Heart left ventricle (tissue), 13 donors: ENCODE data around the gene VAV1.

ENCODE experiments used
- POLR2A ChIP-seq, 2 donors: fragments of 450-650 bp; IDR thresholded peaks; one replicate each; pipeline ENCODE4 v1.6.1; 2017; ENCODE audit warnings: antibody characterized with exemption in 2 of 2, mild to moderate bottlenecking in 2 of 2, moderate library complexity in 2 of 2
- TF ChIP-seq, protein P1 (sequence below), 12 donors: fragments of 200-600 bp; sonication (generic) in 4 of 12; IDR thresholded peaks; one replicate each; pipeline versions ENCODE4 v1.5.0 to v1.8.0; 2018 to 2022; ENCODE audit warnings: antibody characterized with exemption in 12 of 12, mild to moderate bottlenecking in 5 of 12
- donor health status: ischemic (EF 13 %, LVEDD 7.1; RV severe dilation, severe dysfunction).
- donor health status: DM: no; HTN: yes; CAD: no.
- donor health status: DM: no; HTN: no; CAD: no.
- donor health status: ischemic (EF 25% LVEDD 6.9; RV normal size, moderate dysfunction).
- donor health status: ischemic (EF 25% LVEDD 5.7; RV mildly dilated, moderate dysfunction).
- donor health status: ischemic (EF 35%, LVEDD 5.7; RV mildly dilated, moderate dysfunction).
- donor health status: nonischemic (EF 11% LVEDD 7.7; RV severe dilation, severe dysfunction).
- donor health status: DM: yes; HTN: yes; CAD: no.
- donor health status: PGD.
- donor health status: ischemic (EF 29% LVEDD 5.4; RV normal size, mild dysfunction).
- donor health status: nonischemic (EF 23%, LVEDD 6.1; RV moderate dilation, normal function).

DNA sequence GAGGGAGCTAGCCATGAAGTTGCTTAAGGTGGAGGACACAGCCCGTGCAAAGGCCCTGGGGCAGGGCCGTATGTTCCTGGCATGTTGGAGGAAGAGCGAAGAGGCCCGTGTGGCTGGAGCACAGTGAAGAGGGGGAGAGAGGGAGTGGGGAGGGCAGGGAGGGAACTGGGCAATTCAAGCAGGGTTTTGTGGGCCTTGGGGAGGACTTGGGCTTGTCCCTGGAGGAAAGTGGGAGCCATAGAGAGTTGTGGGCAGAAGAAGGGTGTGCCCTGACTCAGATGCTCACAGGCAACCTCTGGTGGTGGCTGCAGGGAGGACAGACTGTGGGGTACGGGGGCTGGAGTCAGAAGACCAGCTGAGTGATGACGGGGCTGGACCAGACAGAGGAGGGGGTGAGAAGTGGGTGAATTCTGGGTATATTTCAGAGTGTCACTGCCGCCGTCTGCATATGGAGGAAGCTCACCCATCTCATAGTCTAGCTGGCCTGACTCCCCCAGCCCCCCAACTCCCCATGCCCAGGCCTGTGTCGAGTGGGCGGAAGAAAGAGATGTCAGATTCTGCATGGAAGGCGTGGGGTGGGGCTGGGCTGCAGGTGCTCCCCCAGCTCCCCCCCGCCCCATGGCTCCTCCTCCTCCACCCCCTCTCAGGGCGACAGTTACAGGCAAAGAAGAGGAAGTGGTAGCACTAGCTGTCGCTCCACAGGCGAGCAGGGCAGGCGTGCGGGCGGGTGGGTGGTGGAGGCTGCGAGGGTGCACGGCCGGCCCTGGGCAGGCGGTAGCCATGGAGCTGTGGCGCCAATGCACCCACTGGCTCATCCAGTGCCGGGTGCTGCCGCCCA is at the start of gene VAV1:
- TF ChIP-seq, protein P1, sequence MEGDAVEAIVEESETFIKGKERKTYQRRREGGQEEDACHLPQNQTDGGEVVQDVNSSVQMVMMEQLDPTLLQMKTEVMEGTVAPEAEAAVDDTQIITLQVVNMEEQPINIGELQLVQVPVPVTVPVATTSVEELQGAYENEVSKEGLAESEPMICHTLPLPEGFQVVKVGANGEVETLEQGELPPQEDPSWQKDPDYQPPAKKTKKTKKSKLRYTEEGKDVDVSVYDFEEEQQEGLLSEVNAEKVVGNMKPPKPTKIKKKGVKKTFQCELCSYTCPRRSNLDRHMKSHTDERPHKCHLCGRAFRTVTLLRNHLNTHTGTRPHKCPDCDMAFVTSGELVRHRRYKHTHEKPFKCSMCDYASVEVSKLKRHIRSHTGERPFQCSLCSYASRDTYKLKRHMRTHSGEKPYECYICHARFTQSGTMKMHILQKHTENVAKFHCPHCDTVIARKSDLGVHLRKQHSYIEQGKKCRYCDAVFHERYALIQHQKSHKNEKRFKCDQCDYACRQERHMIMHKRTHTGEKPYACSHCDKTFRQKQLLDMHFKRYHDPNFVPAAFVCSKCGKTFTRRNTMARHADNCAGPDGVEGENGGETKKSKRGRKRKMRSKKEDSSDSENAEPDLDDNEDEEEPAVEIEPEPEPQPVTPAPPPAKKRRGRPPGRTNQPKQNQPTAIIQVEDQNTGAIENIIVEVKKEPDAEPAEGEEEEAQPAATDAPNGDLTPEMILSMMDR (IDR thresholded peaks at IDR 0.05): no peak
- no peak for TF ChIP-seq POLR2A (IDR thresholded peaks at IDR 0.05)
